Upper lobe of right lung (tissue), 1 donor: ENCODE data around the gene CSMD2. TPM values are rescaled to one million over a fixed set of nuclear protein-coding genes. Genes with fewer than 3 reads are reported as not detected.

Experiments used
- ATAC-seq: fragments of 200-7000 bp; cut with Tn5 transposase; one replicate; pipeline ENCODE4 v1.9.1; 2020; ENCODE audit warnings: mild to moderate bottlenecking, moderate library complexity
- DNase-seq: peaks from one replicate; pipeline ENCODE4 v3.0.0-alpha.2; 2020
- H3K27ac ChIP-seq: fragments of 200-600 bp; one replicate; pipeline ENCODE4 v1.8.0; 2022
- H3K27me3 ChIP-seq: fragments of 200-600 bp; one replicate; pipeline ENCODE4 v1.8.0; 2022; ENCODE audit warnings: mild to moderate bottlenecking
- H3K36me3 ChIP-seq: fragments of 200-600 bp; one replicate; pipeline ENCODE4 v1.8.0; 2022
- H3K4me1 ChIP-seq: fragments of 200-600 bp; one replicate; pipeline ENCODE4 v1.8.0; 2022
- H3K4me3 ChIP-seq: fragments of 200-600 bp; one replicate; pipeline ENCODE4 v1.8.0; 2022; ENCODE audit warnings: mild to moderate bottlenecking
- H3K9me3 ChIP-seq: fragments of 200-600 bp; one replicate; pipeline ENCODE4 v1.8.0; 2022
- intact Hi-C: fragments of 100-400 bp; cut with DNase I; formaldehyde crosslinking; loops from one replicate; pipeline ENCODE4 v1.11.0; 2022
- total RNA-seq: library from RNA; stranded (reverse); fragmentation: NEBNext Ultra II Directional; extraction: Animal tissue kit (Norgen Biotek cat#: 25700); gene quantifications from one replicate; pipeline ENCODE4 v1.2.1, GENCODE V29; 2021
- TF ChIP-seq, protein P1 (sequence below): fragments of 200-600 bp; IDR thresholded peaks from one replicate; pipeline ENCODE4 v1.8.0; 2022; ENCODE audit warnings: antibody characterized with exemption
- donor health status: DM: no; HTN: yes; CAD: no; lungs with severe emphysema.

CSMD2 gene
- total RNA-seq, 1 donor from 2014 or later = 0.67 TPM

DNA sequence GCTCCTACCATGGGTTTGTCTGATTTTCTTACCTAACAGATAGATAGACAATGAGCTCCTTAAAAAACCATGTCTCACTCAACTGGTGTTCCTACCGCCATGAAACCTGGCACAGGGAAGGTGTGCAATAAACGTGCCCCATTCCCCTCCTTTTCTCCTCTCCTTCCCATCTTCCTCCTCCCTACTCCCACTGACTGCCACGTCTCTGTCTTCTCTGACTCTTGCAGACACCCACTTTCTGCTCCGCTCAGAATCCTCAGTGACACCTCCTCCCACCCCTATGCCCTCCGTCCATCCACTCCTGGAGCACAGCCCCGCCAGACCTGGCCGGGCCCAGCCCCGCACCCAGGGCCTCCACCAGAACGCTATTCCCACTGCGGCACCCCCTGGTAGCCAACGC is 248.2 kb downstream of the CSMD2 start:
- Histone ChIP-seq H3K4me3 (no peak overlapping the region), H3K4me1 (no peaks in the 10 kb centered on the region), H3K27me3 (no peaks in the 10 kb centered on the region), H3K9me3 (no peaks in the 10 kb centered on the region), H3K36me3 (no peaks in the 10 kb centered on the region), H3K27ac (no peak overlapping the region)
- no peak for DNase-seq
- TF ChIP-seq, protein P1, sequence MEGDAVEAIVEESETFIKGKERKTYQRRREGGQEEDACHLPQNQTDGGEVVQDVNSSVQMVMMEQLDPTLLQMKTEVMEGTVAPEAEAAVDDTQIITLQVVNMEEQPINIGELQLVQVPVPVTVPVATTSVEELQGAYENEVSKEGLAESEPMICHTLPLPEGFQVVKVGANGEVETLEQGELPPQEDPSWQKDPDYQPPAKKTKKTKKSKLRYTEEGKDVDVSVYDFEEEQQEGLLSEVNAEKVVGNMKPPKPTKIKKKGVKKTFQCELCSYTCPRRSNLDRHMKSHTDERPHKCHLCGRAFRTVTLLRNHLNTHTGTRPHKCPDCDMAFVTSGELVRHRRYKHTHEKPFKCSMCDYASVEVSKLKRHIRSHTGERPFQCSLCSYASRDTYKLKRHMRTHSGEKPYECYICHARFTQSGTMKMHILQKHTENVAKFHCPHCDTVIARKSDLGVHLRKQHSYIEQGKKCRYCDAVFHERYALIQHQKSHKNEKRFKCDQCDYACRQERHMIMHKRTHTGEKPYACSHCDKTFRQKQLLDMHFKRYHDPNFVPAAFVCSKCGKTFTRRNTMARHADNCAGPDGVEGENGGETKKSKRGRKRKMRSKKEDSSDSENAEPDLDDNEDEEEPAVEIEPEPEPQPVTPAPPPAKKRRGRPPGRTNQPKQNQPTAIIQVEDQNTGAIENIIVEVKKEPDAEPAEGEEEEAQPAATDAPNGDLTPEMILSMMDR = no peak
- intact Hi-C loops = no loop called here
- no peak for ATAC-seq

DNA sequence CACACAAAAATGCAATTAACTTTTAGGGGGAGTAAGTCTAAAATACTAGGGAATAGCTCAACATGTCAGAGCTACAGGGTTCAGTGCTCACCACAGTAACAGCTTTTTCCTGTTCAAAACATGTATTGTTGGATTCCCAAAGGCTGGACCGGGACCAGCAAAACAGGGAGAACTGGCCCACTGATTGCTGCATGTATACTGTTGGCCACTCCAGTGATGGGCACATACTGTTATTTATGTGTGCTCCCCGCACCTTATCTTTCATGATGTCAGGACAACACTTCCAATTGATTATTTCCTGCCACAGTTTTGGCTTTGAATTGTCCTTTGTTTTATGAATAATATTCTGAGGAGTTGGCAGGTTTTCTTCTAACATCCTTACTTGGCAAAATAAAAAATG is 250.5 kb downstream of the CSMD2 start:
- no peak for DNase-seq
- H3K36me3 ChIP-seq = no peaks in the 10 kb centered on the region
- TF ChIP-seq, protein P1 = no peak
- H3K4me1 ChIP-seq = no peaks in the 10 kb centered on the region
- H3K9me3 ChIP-seq = no peaks in the 10 kb centered on the region
- intact Hi-C loops = no loop called here
- H3K4me3 ChIP-seq = no peak overlapping the region
- H3K27me3 ChIP-seq = peaks cover 4% of the 10 kb centered on the region
- H3K27ac ChIP-seq = no peak overlapping the region
- ATAC-seq = no peak

DNA sequence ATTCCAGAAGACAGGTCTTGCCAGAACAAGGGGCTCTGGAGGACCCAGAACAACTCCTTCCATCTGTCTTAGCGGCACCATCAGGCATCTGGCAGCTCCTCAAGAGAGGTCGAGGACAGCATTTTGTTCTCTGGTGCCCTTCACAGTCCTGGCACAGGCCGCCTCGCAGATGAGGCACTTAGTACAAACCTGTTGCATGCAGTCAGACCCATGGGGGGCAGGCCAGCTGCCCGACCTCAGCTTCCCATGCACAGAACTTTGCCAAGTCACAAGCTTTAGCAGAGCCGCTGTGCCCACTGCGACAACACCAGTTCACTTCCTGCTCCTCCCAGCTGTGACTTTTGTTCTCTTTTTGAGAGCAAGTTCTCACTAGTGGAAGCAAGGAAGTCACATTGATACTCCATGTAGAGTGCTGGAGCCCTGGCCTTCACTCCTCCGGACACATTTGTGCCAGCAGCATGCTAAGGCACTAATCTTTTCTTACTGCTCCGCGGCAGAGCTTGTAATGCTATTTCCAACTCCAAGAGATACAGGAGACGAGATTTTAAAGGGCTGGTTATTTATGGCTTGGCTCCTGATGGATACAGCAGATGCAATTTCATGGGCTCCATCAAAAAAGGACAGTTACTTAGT is 256.6 kb downstream of the CSMD2 start:
- Histone ChIP-seq H3K27ac (no peak overlapping the region), H3K36me3 (no peaks in the 10 kb centered on the region), H3K27me3 (peaks cover 4% of the 10 kb centered on the region), H3K4me1 (no peaks in the 10 kb centered on the region), H3K9me3 (no peaks in the 10 kb centered on the region), H3K4me3 (no peak overlapping the region)
- intact Hi-C loops = no loop called here
- TF ChIP-seq, protein P1 = no peak
- DNase-seq (no peak), ATAC-seq (no peak)

DNA sequence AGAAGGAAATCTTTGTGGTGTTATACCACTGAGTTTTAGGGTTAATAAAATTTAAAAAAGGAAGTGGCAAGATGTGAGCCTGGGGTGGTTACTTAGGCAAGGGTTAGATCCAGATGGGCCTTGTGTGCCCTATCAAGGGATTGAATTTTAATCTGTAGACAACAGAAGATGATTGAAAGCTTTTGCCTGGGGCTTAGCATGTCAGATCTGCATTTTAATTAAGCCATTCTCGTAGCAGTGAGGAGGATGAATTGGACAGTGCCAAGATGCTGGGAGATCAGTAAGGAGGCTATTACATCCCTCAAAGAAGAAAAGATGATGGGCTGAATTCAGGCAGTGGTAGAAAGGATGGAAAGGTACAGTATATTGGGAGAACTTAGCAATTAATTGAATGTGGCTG is 258.9 kb downstream of the CSMD2 start:
- TF ChIP-seq, protein P1 = no peak
- DNase-seq (no peak), ATAC-seq (no peak)
- intact Hi-C loops = no loop called here
- Histone ChIP-seq H3K4me3 (no peak overlapping the region), H3K36me3 (no peaks in the 10 kb centered on the region), H3K27me3 (peaks cover 4% of the 10 kb centered on the region), H3K27ac (no peak overlapping the region), H3K9me3 (no peaks in the 10 kb centered on the region), H3K4me1 (no peaks in the 10 kb centered on the region)

DNA sequence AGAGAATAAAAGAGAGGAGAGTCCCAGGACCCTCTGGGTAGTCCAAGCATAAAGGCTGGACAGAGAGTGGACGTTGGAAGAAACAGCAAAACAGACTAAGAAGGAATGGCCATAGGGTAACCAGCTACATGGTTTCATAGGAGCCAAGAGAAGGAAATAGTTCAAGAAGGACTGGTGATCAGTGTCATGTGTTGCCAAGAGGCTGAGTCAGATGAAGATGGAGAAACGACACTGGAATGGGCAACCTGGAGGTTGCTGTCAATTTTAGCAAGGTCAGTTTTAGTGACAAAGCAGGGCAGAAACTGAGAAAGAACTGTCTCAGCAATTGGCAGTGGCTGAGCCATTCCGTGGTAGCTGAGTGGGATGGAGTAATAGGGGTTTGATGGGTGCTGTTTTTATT is 259.8 kb downstream of the CSMD2 start:
- intact Hi-C loops = no loop called here
- H3K9me3 ChIP-seq = no peaks in the 10 kb centered on the region
- no peak for DNase-seq

More for the DNA sequence above, 259.8 kb downstream of the CSMD2 start:
- no peaks in the 10 kb centered on the region for H3K4me1 ChIP-seq
- H3K36me3 ChIP-seq = no peaks in the 10 kb centered on the region
- TF ChIP-seq, protein P1 = no peak
- H3K27me3 ChIP-seq = no peaks in the 10 kb centered on the region
- no peak overlapping the region for H3K27ac ChIP-seq
- no peak for ATAC-seq
- H3K4me3 ChIP-seq = no peak overlapping the region
